ENCODE measurements around the gene AIF1.
A peak's percentile ranks its signal among the peaks of the same experiment; 100 is the strongest.

Gene AIF1

DNA sequence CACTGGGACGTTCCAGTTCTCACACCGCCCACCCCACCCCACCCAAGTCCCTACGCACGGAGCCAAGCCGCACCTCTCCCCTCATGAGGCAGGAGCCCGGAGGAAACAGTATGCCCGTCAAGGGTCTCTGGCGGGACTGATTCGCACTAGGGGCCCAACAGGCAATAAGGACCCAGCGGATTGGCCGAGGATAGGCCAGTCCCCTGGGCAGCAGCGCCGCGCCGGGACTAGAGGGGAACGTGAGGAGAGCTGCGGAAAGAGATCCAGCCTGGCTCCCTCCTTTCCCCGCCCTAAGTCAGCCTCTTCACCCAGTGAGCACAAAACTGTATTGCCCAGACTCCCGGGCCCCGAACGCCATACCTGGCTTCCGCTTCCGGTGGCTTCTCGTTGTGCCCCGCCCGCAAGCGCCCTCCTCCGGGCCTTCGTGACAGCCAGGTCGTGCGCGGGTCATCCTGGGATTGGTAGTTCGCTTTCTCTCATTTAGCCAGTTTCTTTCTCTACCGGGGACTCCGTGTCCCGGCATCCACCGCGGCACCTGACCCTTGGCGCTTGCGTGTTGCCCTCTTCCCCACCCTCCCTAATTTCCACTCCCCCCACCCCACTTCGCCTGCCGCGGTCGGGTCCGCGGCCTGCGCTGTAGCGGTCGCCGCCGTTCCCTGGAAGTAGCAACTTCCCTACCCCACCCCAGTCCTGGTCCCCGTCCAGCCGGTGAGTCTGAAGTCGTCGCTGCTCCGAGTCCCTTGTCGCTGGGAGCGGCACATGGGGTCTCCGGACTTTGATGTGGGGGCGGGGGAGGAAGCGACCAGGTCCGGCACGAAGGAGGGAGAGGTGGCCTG, 50.7 kb downstream of the AIF1 start, which contains the start of gene CSNK2B:
Gene CSNK2B (plus strand): TSS at position 580 of the 836 bp plus-strand sequence. CDS start 752 bp downstream, outside the sequence.
- peak; percentile 97 for DNase-seq

DNA sequence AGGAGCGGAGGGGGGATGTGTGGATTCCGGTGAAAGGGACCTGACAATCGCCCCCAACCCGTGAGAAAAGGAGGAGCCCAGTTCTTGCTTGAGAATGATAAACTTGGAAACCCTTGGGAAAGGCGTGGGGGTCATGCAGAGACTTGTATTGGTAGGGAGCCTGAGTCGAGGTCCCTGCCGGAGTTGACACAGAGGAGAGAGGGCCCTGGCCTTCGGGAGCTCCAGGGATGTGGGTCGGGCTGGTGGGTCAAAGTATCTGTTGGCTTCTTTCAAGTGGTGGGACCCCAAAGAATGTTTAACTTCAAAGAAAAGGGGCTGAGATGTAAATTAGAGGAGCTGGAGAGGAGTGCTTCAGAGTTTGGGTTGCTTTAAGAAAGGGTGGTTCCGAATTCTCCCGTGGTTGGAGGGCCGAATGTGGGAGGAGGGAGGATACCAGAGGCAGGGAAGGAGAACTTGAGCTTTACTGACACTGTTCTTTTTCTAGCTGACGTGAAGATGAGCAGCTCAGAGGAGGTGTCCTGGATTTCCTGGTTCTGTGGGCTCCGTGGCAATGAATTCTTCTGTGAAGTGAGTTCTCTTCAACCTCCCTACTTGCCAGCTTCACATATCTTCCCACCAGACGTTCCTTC, 51.4 kb downstream of the AIF1 start:
- no peak for DNase-seq
